NCI-H1436 treated with DMSO at 0.1 percent for 48 hours (cell line): Measurements from ENCODE around the gene APBB1.
"Not testable (repeated sequence)": the region's sequence is repeated elsewhere in the genome, so short reads cannot be mapped to it uniquely, and the experiment has no call there.

ENCODE experiments used
- DNase-seq: peaks from one replicate; lab custom pipeline; 2025; lab: John Stamatoyannopoulos, UW

APBB1 gene

GRCh38 chr11:6417907-6418556 lies 862 bp downstream of the APBB1 start:
- no peak for DNase-seq

GRCh38 chr11:6415797-6416196 lies 3.1 kb downstream of the APBB1 start:
- DNase-seq: no peak

GRCh38 chr11:6414874-6415328 lies 4.0 kb downstream of the APBB1 start:
- no peak for DNase-seq

- no peak for DNase-seq
Observed at GRCh38 chr11:6413791-6414201, 5.1 kb downstream of the APBB1 start.

GRCh38 chr11:6411594-6412031 lies 7.3 kb downstream of the APBB1 start:
- DNase-seq: no peak

GRCh38 chr11:6410695-6411430 lies 8.0 kb downstream of the APBB1 start:
- DNase-seq: no peak

- DNase-seq: no peak
Observed at GRCh38 chr11:6406370-6406769, 12.5 kb downstream of the APBB1 start.

- DNase-seq: no peak
Observed at GRCh38 chr11:6405846-6406245, 13.0 kb downstream of the APBB1 start.

GRCh38 chr11:6405052-6405667 lies 13.7 kb downstream of the APBB1 start:
- no peak for DNase-seq

- DNase-seq: no peak
Observed at GRCh38 chr11:6404342-6405051, 14.4 kb downstream of the APBB1 start.

- DNase-seq: no peak
Observed at GRCh38 chr11:6403539-6403938, 15.4 kb downstream of the APBB1 start.

- no peak for DNase-seq
Observed at GRCh38 chr11:6402561-6402981, 16.3 kb downstream of the APBB1 start.

- no peak for DNase-seq
Observed at GRCh38 chr11:6402061-6402470, 16.8 kb downstream of the APBB1 start.

GRCh38 chr11:6401464-6401863 lies 17.4 kb downstream of the APBB1 start:
- no peak for DNase-seq

- DNase-seq: no peak
Observed at GRCh38 chr11:6400431-6401345, 18.2 kb downstream of the APBB1 start.

- DNase-seq: no peak
Observed at GRCh38 chr11:6397636-6398035, 21.3 kb downstream of the APBB1 start.

- DNase-seq: no peak
Observed at GRCh38 chr11:6397156-6397555, 21.7 kb downstream of the APBB1 start.

- DNase-seq: no peak
Observed at GRCh38 chr11:6395470-6396060, 23.3 kb downstream of the APBB1 start.

GRCh38 chr11:6393989-6394670 lies 24.8 kb downstream of the APBB1 start:
- no peak for DNase-seq

- not testable (repeated sequence) for DNase-seq
Observed at GRCh38 chr11:6392251-6392650, 26.6 kb downstream of the APBB1 start.
